ACC112 (cell line): ENCODE results near the gene ZNF491.
A peak's percentile ranks its signal among the peaks of the same experiment; 100 is the strongest.
"Not testable (repeated sequence)": the region's sequence is repeated elsewhere in the genome, so short reads cannot be mapped to it uniquely, and the experiment has no call there.

ENCODE experiments used
- H2AFZ ChIP-seq: fragments of 200-600 bp; sonication (generic); one replicate; pipeline ENCODE4 v1.6.0; 2017; ENCODE audit warnings: antibody characterized with exemption, low read length; ENCODE audit not compliant: unreplicated experiment
- H3K27ac ChIP-seq: fragments of 200-600 bp; sonication (generic); 2 replicates; pipeline ENCODE4 v1.5.1; 2014; ENCODE audit warnings: low read depth, mild to moderate bottlenecking, antibody characterized with exemption, low read length, moderate library complexity
- H3K27me3 ChIP-seq: fragments of 200-600 bp; sonication (generic); 2 replicates; pipeline ENCODE4 v1.6.1; 2014; ENCODE audit warnings: mild to moderate bottlenecking, antibody characterized with exemption, low read length, moderate library complexity, mixed read lengths; ENCODE audit not compliant: insufficient read depth
- H3K36me3 ChIP-seq: fragments of 200-600 bp; sonication (generic); 2 replicates; pipeline ENCODE4 v1.6.1; 2016; ENCODE audit warnings: mild to moderate bottlenecking, antibody characterized with exemption, low read length, moderate library complexity, mixed read lengths; ENCODE audit not compliant: insufficient read depth
- H3K4me1 ChIP-seq: fragments of 200-600 bp; sonication (generic); one replicate; pipeline ENCODE4 v1.6.1; 2016; ENCODE audit warnings: low read length, mixed read lengths; ENCODE audit not compliant: insufficient read depth, unreplicated experiment, control insufficient read depth
- H3K4me3 ChIP-seq: fragments of 200-600 bp; sonication (generic); 2 replicates; pipeline ENCODE4 v1.5.1; 2014; ENCODE audit warnings: mild to moderate bottlenecking, low read depth, low read length
- H3K79me2 ChIP-seq: fragments of 200-600 bp; sonication (generic); one replicate; pipeline ENCODE4 v1.6.0; 2016; ENCODE audit warnings: low read length; ENCODE audit not compliant: control insufficient read depth, unreplicated experiment, insufficient read depth

ZNF491 gene

DNA sequence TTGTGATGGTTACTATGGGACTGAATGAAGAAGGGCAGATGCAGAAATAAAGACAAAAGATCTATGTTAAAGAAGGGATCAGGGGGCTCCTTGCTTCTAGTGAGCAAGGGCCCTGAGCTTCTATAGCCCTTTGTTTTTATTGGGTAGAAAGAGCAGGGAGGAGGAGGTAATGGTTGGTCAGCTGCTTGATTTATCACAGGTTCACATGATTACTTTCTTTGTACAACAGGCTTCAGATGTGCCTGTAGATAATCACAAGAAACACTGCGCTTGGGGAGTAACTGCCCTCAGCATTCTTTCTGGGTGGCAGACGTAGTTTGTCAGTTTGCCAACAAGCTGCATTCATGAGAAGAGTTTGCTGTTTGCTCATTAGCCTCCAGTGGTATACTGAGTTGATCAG is 45.4 kb downstream of the ZNF491 start:
- Histone ChIP-seq H2AFZ (no peak overlapping the region), H3K4me3 (no peak overlapping the region), H3K36me3 (no peaks in the 10 kb centered on the region), H3K27me3 (no peaks in the 10 kb centered on the region), H3K79me2 (no peaks in the 10 kb centered on the region), H3K27ac (no peak overlapping the region), H3K4me1 (no peaks in the 10 kb centered on the region)

DNA sequence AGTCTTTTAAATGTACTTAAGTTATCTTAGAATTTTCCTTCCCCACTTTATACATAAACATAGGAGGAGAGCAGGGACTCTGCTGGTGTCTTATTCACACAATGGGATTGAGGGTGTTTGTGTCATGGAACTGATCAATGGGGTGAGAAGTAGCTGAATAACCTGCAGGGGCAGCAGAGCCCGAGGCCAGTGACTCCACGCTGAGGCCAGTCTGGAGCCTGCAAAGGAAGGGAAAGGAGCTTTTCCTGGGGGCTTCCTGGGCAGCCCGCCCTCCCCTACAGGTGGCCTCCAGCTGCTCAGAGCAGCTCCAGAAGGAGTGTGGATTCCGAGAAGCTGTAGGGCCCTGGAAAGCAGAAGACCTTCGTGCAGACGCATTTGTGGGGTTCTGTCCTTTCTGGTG is 49.3 kb downstream of the ZNF491 start:
- not testable (repeated sequence) for H3K27ac ChIP-seq, H3K36me3 ChIP-seq, H3K4me3 ChIP-seq, H3K79me2 ChIP-seq, H2AFZ ChIP-seq, H3K4me1 ChIP-seq, H3K27me3 ChIP-seq

DNA sequence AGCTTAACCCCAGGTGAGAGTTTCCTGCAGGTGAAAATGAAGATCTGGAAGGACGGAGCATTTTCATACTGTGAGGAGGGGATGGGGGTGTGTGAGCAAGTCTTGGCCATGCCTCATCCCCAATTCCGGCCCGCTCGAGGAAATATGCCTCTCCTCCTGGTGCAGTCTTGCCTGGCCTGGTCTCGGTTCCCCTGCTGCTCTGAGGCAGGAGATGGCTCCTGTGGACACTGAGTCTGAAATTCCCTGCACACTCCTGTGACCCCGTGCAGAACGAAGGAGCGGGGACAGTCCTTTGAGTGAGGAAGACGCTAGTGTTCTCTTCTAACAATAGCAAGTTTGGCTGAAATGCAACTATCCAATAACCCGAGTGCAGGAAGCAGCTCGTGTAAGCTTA is 49.9 kb downstream of the ZNF491 start:
- Histone ChIP-seq H3K79me2 (no peaks in the 10 kb centered on the region), H2AFZ (no peak overlapping the region), H3K4me3 (peak overlapping the region; percentile 82), H3K36me3 (no peaks in the 10 kb centered on the region), H3K27ac (no peak overlapping the region), H3K4me1 (no peaks in the 10 kb centered on the region), H3K27me3 (no peaks in the 10 kb centered on the region)

DNA sequence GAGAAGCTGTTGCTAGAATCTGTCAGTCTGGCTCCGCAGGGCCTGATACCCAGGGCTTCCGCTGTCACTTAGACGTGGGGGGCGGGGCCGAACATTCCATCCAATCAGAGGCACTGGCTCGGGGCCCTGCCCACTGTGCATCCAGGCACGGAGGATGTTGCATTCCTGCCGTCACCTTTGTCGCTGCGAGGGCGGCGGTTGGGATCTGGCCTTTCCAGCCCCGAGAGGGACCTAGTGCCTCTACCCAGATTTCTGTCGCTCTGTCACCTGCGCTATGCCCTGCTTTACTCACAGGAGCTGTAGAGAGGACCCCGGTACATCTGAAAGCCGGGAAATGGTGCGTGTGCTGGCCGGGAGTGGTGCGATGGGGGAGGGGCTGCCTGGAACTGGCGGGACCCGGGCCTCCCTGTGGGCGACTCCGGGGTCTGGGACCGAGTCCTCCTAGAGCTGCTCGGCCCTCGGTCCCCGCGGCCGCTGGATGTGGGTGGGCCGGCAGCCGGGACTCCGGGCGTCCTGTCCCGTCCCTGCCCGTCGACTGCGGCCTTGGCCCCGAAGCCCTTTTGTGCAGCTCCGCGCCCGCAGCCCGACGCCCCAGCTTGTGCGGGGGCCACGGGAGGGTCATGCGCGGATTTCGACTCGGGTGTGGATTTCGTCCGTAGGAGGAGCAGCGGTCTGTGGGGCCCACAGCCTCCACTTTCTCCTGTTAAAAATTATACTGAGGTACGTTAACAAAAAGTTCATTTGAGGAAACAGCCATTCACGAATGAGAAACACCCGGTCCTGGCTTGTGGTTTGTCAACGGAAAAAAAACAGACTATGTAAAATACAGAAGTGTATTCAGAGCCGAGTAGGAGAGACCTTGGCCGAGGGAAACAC is 50.5 kb downstream of the ZNF491 start, which contains the start of gene ZNF439:
ZNF439 (plus strand) TSS at position 133 of the 876 bp plus-strand sequence; CDS start at position 275, 142 bp downstream.
- no peaks in the 10 kb centered on the region for H3K27me3 ChIP-seq
- H3K4me3 ChIP-seq, result peak within 1 kb of the TSS; percentile 82
- H2AFZ ChIP-seq, result peak within 1 kb of the TSS; percentile 86
- H3K27ac ChIP-seq, result no peak within 1 kb of the TSS
- no peaks in the 10 kb centered on the region for H3K79me2 ChIP-seq
- no peaks in the 10 kb centered on the region for H3K4me1 ChIP-seq
- H3K36me3 ChIP-seq, result no peaks in the 10 kb centered on the region

DNA sequence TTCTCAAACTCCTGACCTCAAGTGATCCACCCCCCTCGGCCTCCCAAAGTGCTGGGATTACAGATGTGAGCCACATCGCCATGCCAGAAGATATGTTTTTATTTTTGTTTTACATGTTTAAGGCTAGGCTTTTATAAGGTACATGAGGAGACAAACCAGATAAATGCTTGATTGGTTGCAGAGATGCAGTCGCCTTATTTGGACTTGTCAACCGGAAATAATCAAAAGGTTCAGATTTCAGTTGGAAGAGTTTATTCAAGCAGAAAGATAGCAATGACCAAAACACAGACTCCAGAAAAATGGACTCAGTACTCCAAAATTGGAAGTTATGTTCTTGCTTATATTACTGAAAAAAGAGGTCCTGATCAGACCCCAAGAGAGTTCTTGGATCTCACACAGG is 52.0 kb downstream of the ZNF491 start:
- H3K4me1 ChIP-seq, H3K27me3 ChIP-seq, H3K36me3 ChIP-seq, H3K79me2 ChIP-seq, H2AFZ ChIP-seq, H3K27ac ChIP-seq, H3K4me3 ChIP-seq: not testable (repeated sequence)

DNA sequence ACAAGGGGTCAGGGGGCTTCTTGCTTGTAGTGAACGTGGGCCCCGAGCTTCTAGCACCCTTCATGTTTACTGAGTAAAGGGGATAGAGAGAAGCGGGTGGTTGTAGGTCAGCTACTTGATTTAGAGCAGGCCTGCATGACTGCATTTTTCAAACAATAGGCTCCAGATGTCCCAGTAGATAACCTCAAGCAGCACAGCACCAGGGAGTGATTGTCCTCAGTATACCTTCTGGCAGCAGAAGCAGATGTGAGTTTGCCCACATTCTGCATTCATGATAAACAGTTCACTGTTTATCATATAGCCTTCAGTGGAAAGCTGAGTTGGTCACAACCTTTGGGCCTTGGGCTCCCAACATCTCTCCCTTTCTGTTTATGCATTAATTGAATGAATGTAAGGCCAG is 55.0 kb downstream of the ZNF491 start:
- Histone ChIP-seq H2AFZ (no peak overlapping the region), H3K79me2 (no peaks in the 10 kb centered on the region), H3K36me3 (no peaks in the 10 kb centered on the region), H3K27me3 (no peaks in the 10 kb centered on the region), H3K4me3 (no peak overlapping the region), H3K4me1 (no peaks in the 10 kb centered on the region), H3K27ac (no peak overlapping the region)

DNA sequence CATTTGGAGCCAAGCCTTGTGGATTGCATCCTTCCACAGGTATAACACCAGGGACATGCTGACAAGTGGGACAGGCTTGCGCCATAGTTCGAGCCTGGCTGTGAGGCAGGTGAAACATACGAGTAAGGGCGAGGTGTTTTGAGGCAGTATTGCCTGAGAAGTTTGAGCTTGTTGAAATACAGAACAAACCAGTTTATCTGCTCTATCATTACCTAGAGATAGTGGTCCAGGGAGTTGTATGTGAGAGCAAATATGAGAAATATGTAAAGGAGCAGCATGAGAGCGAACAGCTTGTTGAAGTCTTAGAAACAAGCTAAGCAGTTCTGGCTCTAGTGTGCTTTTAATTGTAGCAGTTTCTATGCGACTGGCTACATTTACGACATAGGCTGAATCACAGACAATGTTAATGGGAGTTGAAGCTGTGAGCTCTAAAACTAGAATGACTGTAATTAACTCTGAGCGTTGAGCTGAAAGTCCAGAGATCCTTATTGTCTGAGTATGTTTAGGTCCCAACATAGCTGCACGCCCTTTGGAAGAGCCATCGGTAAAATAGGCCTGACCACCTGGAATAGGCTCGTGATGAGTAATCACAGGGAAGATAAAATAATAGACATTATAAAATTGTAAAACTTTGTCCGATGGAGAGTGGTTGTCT is 58.4 kb downstream of the ZNF491 start:
- Histone ChIP-seq H3K79me2 (no peaks in the 10 kb centered on the region), H3K27me3 (no peaks in the 10 kb centered on the region)

More for the DNA sequence above, 58.4 kb downstream of the ZNF491 start:
- Histone ChIP-seq H3K36me3 (no peaks in the 10 kb centered on the region), H3K4me3 (no peak overlapping the region), H3K4me1 (no peaks in the 10 kb centered on the region), H3K27ac (no peak overlapping the region), H2AFZ (no peak overlapping the region)
